Small intestine (tissue), 7 donors: ENCODE data around the gene PHTF2. TPM values are rescaled to one million over a fixed set of nuclear protein-coding genes. Genes with fewer than 3 reads are reported as not detected.
A peak's percentile ranks its signal among the peaks of the same experiment; 100 is the strongest.
"Not testable (repeated sequence)": the region's sequence is repeated elsewhere in the genome, so short reads cannot be mapped to it uniquely, and the experiment has no call there.

Experiments
- DNase-seq, 2 donors: peaks; one replicate each; pipeline versions ENCODE4 v3.0.0 to v3.0.0-alpha.2; 2013
- FAIRE-seq: peaks from 2 replicates; lab custom pipeline; 2012; peaks lifted over from hg19 to GRCh38; lab: Jason Lieb, UNC
- H3K27ac ChIP-seq, 3 donors: one replicate each; pipeline ENCODE4 v1.5.1; 2013; ENCODE audit warnings: low read length in 2 of 3, mild to moderate bottlenecking in 2 of 3, control low read depth in 1 of 3, inconsistent platforms in 1 of 3, low read depth in 1 of 3, moderate library complexity in 1 of 3
- H3K27me3 ChIP-seq, 3 donors: one replicate each; pipeline ENCODE4 v1.6.1; 2013; ENCODE audit warnings: low read length in 3 of 3, inconsistent platforms in 1 of 3; ENCODE audit not compliant: control insufficient read depth in 3 of 3, insufficient read depth in 3 of 3
- H3K36me3 ChIP-seq, 3 donors: one replicate each; pipeline ENCODE4 v1.6.1; 2013; ENCODE audit warnings: low read length in 3 of 3, inconsistent platforms in 1 of 3, low read depth in 1 of 3, mild to moderate bottlenecking in 1 of 3, moderate library complexity in 1 of 3; ENCODE audit not compliant: control insufficient read depth in 3 of 3, insufficient read depth in 2 of 3
- H3K4me1 ChIP-seq, 3 donors: one replicate each; pipeline ENCODE4 v1.6.1; 2013; ENCODE audit warnings: low read length in 2 of 3, inconsistent platforms in 1 of 3, low read depth in 1 of 3, mild to moderate bottlenecking in 1 of 3, moderate library complexity in 1 of 3; ENCODE audit not compliant: control insufficient read depth in 3 of 3, insufficient read depth in 2 of 3
- H3K4me3 ChIP-seq, 3 donors: one replicate each; pipeline ENCODE4 v1.5.1; 2013; ENCODE audit warnings: low read length in 3 of 3, control low read depth in 1 of 3, inconsistent platforms in 1 of 3, low read depth in 1 of 3, mild to moderate bottlenecking in 1 of 3, moderate library complexity in 1 of 3
- H3K9me3 ChIP-seq, 2 donors: one replicate each; pipeline ENCODE4 v1.6.1; 2013; ENCODE audit warnings: low read depth in 1 of 2, low read length in 1 of 2; ENCODE audit not compliant: control insufficient read depth in 2 of 2, insufficient read depth in 1 of 2
- WGBS, 3 donors: extraction: QIAGEN DNeasy Blood & Tissue Kit; methylation state at CpG; one replicate each; pipeline ENCODE4 v1.1.7; 2013; 5-methylcytosine and 5-hydroxymethylcytosine counted together
- polyA plus RNA-seq, 4 donors: library from polyadenylated mRNA; stranded (reverse) in 3 of 4; unstranded in 1 of 4; fragments of 200-250 nt in 3 of 4; fragments of 120-200 nt in 1 of 4; gene quantifications; one replicate each; pipeline versions ENCODE4 v1.2.1 to v1.2.3, GENCODE V29; 2013
- donor health status: healthy with polysubstance abuse.
- donor health status: control.
- donor health status: control.
- donor health status: Bipolar disorder and iron deficiency.
- donor health status: healthy.

The PHTF2 gene
- polyA plus RNA-seq, 4 donors = 1.8 to 10.1 (median 2.7) TPM

DNA sequence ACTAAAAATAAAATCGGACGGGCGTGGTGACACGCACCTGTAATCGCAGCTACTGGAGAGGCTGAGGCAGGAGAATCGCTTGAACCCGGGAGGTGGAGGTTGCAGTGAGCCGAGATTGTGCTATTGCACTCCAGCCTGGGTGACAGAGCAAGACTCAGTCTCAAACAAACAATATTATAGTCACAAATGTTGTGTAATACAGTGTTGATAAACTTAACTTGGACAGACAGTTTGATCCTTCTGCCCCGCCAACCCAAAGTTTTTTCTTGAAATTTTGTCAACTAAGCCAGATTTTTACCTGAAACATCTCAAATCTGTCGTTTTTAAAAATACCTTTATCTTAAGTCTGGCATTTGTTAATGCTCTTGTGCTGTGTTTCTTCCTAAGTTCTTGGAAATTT lies 14.1 kb upstream of the PHTF2 start:
- not testable (repeated sequence) for H3K27me3 ChIP-seq, H3K27ac ChIP-seq, H3K9me3 ChIP-seq, H3K4me1 ChIP-seq, FAIRE-seq, DNase-seq, H3K4me3 ChIP-seq, H3K36me3 ChIP-seq
- WGBS, 3 donors = 94 to 97% (median 96%) methylated on average over 10 of the region's 10 CpGs

DNA sequence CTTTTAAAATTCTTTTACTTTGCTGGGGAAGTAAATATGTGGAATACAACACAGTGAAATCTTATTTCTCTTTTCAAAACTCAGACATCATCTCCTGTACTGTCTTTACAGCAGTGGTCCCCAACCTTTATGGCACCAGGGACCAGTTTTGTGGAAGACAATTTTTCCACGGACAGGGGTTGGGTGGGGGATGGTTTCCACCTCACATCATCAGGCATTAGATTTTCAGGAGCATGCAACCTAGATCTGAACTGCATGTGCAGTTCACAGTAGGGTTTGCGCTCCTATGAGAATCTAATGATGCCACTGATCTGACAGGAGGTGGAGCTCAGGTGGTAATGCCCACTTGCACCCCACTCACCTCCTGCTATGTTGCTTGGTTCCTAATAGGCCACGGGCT lies 12.6 kb upstream of the PHTF2 start:
- H3K27ac ChIP-seq = no peak overlapping the region
- no peak for FAIRE-seq
- H3K4me1 ChIP-seq = peaks cover 0 to 6% (median 0%) of the 10 kb centered on the region in 3 donors
- H3K27me3 ChIP-seq = no peaks in the 10 kb centered on the region
- DNase-seq = no peak
- H3K4me3 ChIP-seq = no peak overlapping the region
- peaks cover 0 to 6% of the 10 kb centered on the region in 2 donors for H3K9me3 ChIP-seq
- H3K36me3 ChIP-seq = peaks cover 0 to 4% (median 1%) of the 10 kb centered on the region in 3 donors
- 89 to 100% (median 98%) methylated on average over 3 of the region's 3 CpGs for WGBS, 3 donors

GRCh38 chr7:77786741-77787140 lies 11.8 kb upstream of the PHTF2 start:
- Histone ChIP-seq H3K27ac (no peak overlapping the region), H3K9me3 (peaks cover 0 to 6% of the 10 kb centered on the region in 2 donors), H3K27me3 (no peaks in the 10 kb centered on the region), H3K4me1 (peaks cover 0 to 6% (median 0%) of the 10 kb centered on the region in 3 donors), H3K36me3 (peaks cover 0 to 4% (median 1%) of the 10 kb centered on the region in 3 donors), H3K4me3 (no peak overlapping the region)
- no peak for FAIRE-seq
- no peak for DNase-seq

GRCh38 chr7:77788327-77788902 lies 10.2 kb upstream of the PHTF2 start:
- Histone ChIP-seq H3K36me3 (peaks cover 0 to 4% (median 1%) of the 10 kb centered on the region in 3 donors), H3K4me3 (no peak overlapping the region), H3K4me1 (peaks cover 0 to 1% (median 0%) of the 10 kb centered on the region in 3 donors), H3K27ac (no peak overlapping the region), H3K9me3 (peaks cover 0 to 6% of the 10 kb centered on the region in 2 donors), H3K27me3 (no peaks in the 10 kb centered on the region)
- DNase-seq = no peak
- WGBS, 3 donors = 87 to 91% (median 89%) methylated on average over 2 of the region's 2 CpGs
- FAIRE-seq = no peak

GRCh38 chr7:77791336-77791735 lies 7.2 kb upstream of the PHTF2 start:
- DNase-seq = peak in 1 of 2 donors; percentile 6
- no peak overlapping the region for H3K27ac ChIP-seq

DNA sequence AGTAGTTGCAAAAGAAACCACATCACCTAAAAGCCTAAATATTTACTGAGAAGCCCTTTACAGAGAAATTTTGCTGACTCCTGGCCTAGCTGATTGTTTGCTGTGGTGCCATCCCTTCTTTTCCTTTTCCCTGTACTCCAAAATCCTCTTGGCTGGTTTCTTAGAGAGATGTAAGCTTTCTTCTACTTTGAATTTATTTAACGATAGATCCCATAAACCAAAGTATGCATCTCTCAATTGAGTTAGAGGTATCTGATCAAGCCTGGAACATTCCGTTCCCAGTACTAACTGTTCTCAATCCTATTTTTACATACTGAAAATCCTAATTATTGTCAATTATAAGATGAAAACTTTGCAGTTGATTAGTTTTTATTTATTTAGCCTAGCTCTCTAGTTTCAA lies 6.6 kb upstream of the PHTF2 start:
- Histone ChIP-seq H3K36me3 (peaks cover 0 to 7% (median 1%) of the 10 kb centered on the region in 3 donors), H3K4me1 (peaks cover 2 to 8% (median 5%) of the 10 kb centered on the region in 3 donors), H3K27ac (no peak overlapping the region), H3K9me3 (no peaks in the 10 kb centered on the region), H3K4me3 (no peak overlapping the region), H3K27me3 (no peaks in the 10 kb centered on the region)
- FAIRE-seq = no peak
- 85 to 96% (median 93%) methylated on average over 2 of the region's 2 CpGs for WGBS, 3 donors
- no peak for DNase-seq

More at GRCh38 chr7:77791336-77791735, 7.2 kb upstream of the PHTF2 start:
- Histone ChIP-seq H3K36me3 (peaks cover 0 to 7% (median 1%) of the 10 kb centered on the region in 3 donors), H3K4me3 (no peak overlapping the region), H3K9me3 (peaks cover 0 to under 1% of the 10 kb centered on the region in 2 donors), H3K4me1 (peaks cover 0 to 2% (median 0%) of the 10 kb centered on the region in 3 donors), H3K27me3 (no peaks in the 10 kb centered on the region)
- WGBS, 3 donors = 59 to 70% (median 68%) methylated on average over 6 of the region's 6 CpGs
- no peak for FAIRE-seq

DNA sequence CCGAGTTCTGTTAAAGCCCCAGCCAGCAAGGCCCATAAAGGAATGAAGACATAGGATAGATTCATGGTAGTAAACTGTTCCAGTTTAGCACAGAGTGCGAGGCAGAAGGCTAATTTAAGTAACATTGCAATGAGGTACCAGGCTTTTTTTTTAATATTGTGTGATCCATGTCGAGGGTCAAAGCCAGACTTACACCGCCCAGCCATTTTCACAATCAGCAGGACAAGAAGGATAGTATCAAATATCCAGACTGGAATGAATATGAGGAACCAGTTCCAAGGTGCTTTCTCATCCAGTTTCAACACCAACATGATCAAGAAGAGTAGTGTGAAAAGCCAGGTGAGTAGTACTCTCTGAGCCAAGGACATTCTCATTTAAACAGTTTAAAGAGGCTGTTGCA lies 4.6 kb upstream of the PHTF2 start:
- Histone ChIP-seq H3K4me3 (no peak overlapping the region), H3K27me3 (no peaks in the 10 kb centered on the region), H3K36me3 (peaks cover 0 to 7% (median 0%) of the 10 kb centered on the region in 3 donors), H3K4me1 (peaks cover 4 to 12% (median 9%) of the 10 kb centered on the region in 3 donors), H3K27ac (no peak overlapping the region), H3K9me3 (no peaks in the 10 kb centered on the region)
- DNase-seq = no peak
- 96 to 98% (median 97%) methylated on average over 4 of the region's 4 CpGs for WGBS, 3 donors
- no peak for FAIRE-seq

- Histone ChIP-seq H3K9me3 (no peaks in the 10 kb centered on the region), H3K4me3 (no peak overlapping the region), H3K4me1 (peaks cover 9 to 19% (median 13%) of the 10 kb centered on the region in 3 donors), H3K36me3 (peaks cover 0 to 7% (median 0%) of the 10 kb centered on the region in 3 donors), H3K27ac (no peak overlapping the region), H3K27me3 (no peaks in the 10 kb centered on the region)
- FAIRE-seq (no peak), DNase-seq (no peak)
- 84 to 96% (median 95%) methylated on average over 3 of the region's 3 CpGs for WGBS, 3 donors
Measured at GRCh38 chr7:77796109-77796508, 2.5 kb upstream of the PHTF2 start.
